Measurements from ENCODE around the gene FBXO42. TPM values are rescaled to one million over a fixed set of nuclear protein-coding genes. Genes with fewer than 3 reads are reported as not detected.

The FBXO42 gene
- total RNA-seq (2014; rRNA removed; shearing (Covaris generic); ENCODE audit: low replicate concordance) = 14.1 and 19.2 TPM in 2 replicates

DNA sequence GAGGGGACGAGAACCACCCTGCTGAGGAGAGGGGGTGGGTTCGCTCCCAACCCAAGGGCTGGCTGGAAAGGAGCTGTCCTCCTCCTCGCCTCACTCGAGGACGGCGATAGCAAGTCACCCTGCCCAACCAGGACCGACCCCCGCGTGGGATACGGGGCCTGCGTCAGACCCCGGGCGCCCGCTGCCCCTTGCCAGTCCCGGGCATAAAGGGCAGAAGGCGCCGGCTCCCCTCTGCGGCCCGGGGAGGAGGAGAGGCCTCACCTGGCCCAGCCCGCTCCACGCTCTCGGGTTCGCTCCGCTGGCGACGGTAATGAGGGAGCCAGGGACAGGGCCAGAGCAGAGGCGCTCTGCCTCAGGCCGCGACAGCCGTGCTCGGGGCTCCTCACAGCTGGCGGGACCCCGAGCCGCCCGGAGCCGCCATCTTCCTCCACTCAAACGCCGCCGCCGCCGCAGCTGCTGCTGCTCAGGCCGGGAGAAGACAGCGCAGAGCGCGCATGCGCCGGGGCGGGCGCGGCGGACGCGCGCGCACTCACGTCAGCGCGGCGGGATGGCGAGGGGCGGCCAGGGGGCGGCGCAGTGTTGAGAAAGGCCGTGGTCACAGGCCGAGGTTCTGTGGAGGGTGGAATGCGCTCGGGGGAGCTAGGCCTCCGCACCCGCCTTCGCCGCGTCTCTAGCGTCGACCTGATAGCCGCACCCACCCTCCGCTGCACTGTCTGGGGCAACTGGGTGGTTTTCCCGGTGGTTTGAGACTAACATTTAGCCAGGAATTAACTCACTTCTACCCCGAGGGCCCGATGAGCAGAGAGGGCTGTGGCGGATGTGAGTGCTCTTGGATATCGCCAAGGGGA is at the start of gene FBXO42:
Gene FBXO42 (minus strand): TSS at position 487 of the 848 bp plus-strand sequence. CDS start 37,062 bp downstream, outside the sequence.
- H3K4me3 ChIP-seq = peak within 1 kb of the TSS; percentile 98
- no peaks in the 10 kb centered on the region for H3K27me3 ChIP-seq
- H3K36me3 ChIP-seq = no peaks in the 10 kb centered on the region
- H3K9me3 ChIP-seq = no peaks in the 10 kb centered on the region
- peak; percentile 91 for DNase-seq

DNA sequence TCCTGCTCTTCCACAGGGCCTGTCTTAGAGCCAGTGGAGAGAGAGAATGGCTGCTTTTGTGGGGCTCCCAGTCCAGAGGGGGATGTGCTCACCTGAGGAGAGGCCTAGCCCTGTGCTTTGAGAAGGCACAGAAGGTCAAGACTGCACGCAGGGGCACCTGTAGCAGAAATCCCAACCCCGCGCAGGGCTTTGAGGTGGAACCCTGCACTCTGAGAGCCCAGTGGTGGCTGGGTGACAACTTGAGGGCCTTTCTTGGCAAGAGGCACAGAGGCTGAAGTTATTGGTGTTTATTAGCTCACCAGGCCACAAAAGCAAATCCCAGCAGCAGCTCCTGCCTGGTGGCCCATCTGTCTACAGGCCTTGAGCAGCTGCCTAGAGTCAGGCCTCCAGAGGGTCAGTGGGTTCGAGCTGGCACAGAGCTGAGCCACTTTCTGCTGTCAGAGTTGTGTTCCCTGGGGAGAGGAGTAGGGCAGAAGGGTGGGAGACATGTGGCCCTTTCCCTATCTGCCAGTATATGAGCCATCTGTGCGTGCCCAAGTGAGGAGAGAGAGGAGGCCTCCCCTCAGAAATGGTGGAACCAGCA is 46.2 kb upstream of the FBXO42 start:
- no peaks in the 10 kb centered on the region for H3K27me3 ChIP-seq
- no peak overlapping the region for H3K4me3 ChIP-seq
- no peak for DNase-seq
- H3K9me3 ChIP-seq = no peaks in the 10 kb centered on the region
- H3K36me3 ChIP-seq = peaks cover 44% of the 10 kb centered on the region

DNA sequence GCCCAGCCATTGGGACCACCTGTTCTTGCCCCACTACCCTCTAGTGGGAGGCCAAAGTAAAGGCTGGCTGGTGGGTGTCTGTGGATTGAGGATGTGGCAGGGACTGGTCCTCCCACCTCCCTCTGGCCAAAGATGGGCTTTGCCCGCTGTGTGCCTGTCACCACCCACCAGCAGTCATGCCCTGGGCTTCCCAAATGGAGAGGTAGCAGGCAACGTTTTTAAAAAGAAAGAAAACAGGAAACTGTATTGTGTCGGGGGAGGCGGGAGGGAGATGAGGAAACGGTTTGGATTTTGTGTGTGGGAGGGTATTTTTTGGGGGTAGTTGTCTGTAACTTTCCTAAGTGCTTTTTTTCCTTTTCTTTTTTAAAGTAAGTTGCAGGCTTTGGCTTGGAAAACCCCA is 44.8 kb upstream of the FBXO42 start:
- Histone ChIP-seq H3K4me3 (no peak overlapping the region), H3K27me3 (no peaks in the 10 kb centered on the region), H3K9me3 (no peaks in the 10 kb centered on the region), H3K36me3 (peaks cover 54% of the 10 kb centered on the region)
- DNase-seq = no peak

DNA sequence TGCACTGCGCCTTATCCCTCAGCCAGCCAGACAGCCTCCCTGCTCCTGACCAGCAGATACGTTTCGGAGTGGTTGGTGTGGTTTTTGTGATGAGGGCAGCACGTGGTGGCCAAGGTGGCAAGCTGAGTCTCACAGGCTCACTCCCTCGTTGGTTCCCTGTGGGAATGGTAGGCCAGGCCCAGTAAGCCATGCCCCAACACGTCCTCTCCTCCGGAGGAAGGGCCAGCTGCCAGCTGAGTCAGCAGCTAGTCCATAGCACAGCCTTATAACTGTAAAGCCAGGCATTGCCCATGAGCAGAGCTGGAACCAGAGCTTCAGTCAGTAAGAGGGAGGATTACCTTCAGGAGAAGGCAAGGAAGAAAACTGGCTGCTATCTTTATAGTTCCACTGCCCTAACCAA is 44.3 kb upstream of the FBXO42 start:
- peak; percentile 98 for DNase-seq
- Histone ChIP-seq H3K36me3 (peaks cover 54% of the 10 kb centered on the region), H3K27me3 (no peaks in the 10 kb centered on the region), H3K4me3 (no peak overlapping the region), H3K9me3 (no peaks in the 10 kb centered on the region)

DNA sequence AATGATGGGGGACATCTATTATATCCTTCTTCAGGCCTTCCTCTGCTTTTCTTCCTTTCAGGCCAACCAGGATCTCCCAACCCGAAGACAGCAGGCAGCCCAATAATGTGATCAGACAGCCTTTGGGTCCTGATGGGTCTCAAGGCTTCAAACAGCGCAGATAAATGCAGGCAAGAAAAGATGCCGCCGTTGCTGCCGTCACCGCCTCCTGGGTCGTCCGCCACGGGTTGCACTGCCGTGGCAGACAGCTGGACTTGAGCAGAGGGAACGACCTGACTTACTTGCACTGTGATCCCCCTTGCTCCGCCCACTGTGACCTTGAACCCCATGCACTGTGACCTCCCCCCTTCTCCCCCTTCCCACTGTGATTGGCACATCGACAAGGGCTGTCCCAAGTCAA is 42.7 kb upstream of the FBXO42 start:
- DNase-seq = no peak
- Histone ChIP-seq H3K27me3 (no peaks in the 10 kb centered on the region), H3K36me3 (peaks cover 54% of the 10 kb centered on the region), H3K9me3 (no peaks in the 10 kb centered on the region), H3K4me3 (no peak overlapping the region)

DNA sequence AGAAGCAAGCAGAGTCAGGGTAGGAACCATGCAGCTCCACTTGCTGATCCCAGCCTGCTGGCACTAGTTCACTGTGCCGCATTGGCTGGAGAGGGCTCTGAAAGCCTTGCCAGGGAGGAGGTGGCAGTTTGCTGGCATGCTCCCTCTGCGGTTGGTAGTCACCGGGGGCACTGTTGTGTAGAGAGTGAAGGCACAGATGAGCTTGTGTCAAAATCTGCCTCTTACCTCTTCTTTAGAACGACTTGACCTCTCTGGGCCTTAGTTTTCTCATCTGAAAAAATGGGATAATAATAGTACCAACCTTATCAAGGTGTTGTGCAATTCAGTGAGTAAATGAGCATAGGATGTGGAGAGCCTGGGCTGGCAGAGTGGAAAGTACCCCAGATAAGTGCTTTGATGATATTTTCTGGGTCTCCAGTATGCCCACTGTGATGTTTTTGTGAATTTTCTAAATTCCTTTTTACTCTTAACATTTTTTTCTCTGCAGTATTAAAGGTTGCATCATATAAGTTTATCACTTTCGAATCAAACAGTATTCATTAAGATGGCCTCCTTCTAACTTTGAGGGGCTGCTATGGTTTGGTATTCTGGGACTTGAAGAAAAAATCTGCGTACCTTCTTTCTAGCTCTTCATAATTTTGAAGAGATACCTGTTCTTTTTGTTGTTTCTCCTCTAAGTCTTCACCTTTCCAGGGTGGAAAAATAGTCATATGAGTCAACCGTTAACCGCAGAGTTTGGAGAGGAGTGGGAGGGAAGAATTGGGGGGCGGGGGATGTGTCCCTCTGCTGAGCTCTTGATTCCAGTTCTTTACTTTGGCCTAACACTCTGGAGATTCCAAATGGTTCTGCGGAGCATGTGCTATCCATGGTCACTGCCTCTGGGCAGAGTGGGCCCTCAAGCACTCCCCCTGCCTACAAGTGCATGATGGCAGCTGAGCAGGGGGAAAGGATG is 41.6 kb upstream of the FBXO42 start:
- peak; percentile 62 for DNase-seq
- Histone ChIP-seq H3K27me3 (no peaks in the 10 kb centered on the region), H3K9me3 (no peaks in the 10 kb centered on the region), H3K4me3 (no peak overlapping the region), H3K36me3 (peaks cover 51% of the 10 kb centered on the region)

DNA sequence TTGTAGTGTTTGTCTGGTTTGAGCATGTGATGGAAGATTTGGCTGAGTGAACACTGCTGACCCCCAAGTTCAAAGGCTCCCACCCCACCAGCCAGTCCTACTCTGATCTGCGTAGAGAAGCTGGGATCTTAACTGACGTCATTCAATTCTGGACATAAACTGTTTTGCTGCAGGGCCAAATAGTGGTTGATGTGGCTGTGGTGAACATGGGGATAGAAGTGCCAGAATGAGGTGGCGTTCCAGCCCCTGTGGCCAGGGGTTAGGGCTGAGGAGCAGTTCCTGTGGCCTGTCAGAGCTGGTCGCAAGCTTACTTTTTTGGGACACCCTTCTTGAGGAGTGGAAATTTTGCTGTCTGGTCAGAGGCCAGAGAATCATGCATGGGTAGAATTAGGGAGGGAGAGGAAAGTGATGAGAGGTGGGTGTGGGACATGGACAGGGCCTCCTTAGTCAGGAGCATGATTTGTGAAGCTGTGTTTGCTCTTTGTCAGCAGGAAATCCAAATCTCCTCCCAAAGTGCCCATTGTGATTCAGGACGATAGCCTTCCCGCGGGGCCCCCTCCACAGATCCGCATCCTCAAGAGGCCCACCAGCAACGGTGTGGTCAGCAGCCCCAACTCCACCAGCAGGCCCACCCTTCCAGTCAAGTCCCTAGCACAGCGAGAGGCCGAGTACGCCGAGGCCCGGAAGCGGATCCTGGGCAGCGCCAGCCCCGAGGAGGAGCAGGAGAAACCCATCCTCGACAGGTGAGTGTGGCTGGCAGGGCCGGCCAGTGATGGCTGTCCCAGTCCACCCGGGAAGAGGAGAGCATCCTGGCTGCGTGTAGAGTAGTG is 40.7 kb upstream of the FBXO42 start:
- Histone ChIP-seq H3K9me3 (no peaks in the 10 kb centered on the region), H3K4me3 (no peak overlapping the region), H3K27me3 (no peaks in the 10 kb centered on the region), H3K36me3 (peaks cover 44% of the 10 kb centered on the region)
- no peak for DNase-seq

DNA sequence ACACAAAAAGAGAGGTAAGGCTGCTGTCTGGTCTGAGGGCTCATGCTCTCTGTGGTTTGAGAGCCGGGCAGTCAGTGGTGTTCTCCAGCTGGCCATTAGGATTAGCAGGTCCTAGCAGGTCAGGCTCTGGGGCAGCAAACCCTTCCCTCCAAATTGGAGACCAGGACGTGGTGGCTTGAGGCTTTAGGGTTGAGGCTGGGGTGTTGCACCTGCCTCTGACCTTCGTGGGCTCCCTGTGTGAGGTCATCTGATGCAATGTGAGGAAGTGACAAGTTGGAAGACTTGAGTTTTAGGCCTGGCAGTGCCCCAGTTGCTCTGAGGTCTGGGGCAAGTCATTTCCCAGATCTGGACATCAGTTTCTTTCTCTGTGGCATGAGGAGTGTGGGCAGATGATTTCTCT is 39.1 kb upstream of the FBXO42 start:
- no peak for DNase-seq
- no peak overlapping the region for H3K4me3 ChIP-seq
- no peaks in the 10 kb centered on the region for H3K27me3 ChIP-seq
- H3K9me3 ChIP-seq = no peaks in the 10 kb centered on the region
- peaks cover 31% of the 10 kb centered on the region for H3K36me3 ChIP-seq

DNA sequence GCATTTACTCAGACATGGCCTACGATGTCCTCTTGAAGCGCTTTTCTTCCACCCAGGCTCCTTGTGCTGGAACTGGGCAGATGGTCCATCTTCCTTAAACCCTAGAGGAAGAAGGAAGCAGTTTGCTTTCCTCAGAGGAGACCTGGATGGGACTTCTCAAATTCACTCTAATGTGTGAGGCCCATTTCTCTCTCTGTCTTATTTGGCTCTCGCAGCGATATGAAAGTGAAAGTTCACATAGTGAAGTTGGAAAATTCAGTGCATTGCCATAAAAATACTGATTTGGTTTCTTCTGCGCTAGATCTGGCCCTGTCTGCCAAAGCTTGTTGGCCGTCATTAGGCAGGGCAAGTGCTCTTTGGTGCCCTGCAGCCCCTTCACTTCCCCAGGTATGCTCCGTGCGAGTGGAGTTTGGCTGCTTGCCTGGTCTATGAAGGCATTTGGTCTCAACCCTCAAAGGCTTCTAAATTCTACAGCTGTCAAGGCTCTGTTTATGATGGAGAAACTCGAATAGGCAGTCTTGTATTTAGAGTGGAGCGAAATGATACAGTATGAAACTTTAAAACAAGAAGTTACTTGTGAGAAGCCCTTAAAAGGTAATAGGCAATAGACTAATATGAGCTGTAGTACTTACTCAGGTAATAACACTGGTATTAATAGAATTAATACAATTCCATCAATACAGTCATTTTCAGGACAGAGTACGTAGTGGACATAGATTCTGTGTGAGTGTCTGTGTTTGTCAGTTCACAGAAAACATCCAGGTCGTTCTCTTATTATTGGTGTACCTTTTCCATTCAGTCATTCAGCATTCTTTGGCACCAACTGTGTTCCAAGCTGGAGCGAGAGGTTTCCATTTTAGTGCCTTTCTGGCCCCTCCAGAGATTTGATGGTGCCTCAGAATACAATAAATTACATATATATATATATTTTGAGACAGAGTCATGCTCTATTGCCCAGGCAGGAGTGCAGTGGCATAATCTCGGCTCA is 35.2 kb upstream of the FBXO42 start:
- Histone ChIP-seq H3K9me3 (no peaks in the 10 kb centered on the region), H3K4me3 (peak overlapping the region; percentile 25), H3K36me3 (peaks cover 9% of the 10 kb centered on the region), H3K27me3 (no peaks in the 10 kb centered on the region)
- no peak for DNase-seq

DNA sequence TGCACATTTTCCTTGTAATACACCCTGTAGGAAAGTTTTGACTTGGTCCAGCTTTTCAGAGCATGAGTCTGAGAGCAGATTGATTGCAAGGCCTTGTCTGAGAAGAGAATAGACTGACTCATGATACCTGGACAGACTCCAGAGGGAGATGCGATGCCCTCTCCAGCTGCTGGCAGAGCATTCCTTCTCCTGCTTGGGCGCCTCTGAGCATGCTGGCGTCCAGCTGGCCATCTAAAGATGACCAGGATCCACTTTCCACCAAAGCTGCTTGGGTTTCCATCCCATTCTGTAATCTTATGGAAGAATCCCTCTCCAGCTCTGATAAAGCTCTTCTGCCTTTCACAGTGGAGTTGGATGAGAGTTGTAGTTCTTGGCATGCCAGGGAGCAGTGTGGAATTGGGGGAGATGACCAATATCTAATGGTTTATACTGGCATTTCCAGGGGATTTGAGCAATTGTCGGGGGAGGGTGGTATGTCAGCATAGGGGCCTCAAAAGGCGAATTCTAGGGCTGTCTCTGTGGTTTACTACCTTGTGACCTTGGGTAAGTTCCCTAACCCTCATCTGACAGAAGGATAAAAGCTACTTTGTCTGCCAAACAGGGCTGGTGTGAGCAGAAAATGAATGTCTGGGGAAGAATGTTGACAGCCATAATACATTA is 34.3 kb upstream of the FBXO42 start:
- peaks cover 7% of the 10 kb centered on the region for H3K36me3 ChIP-seq
- peak; percentile 91 for DNase-seq
- no peaks in the 10 kb centered on the region for H3K9me3 ChIP-seq
- H3K4me3 ChIP-seq = peak overlapping the region; percentile 25; the same call in 1 of the 2 replicates
- no peaks in the 10 kb centered on the region for H3K27me3 ChIP-seq

DNA sequence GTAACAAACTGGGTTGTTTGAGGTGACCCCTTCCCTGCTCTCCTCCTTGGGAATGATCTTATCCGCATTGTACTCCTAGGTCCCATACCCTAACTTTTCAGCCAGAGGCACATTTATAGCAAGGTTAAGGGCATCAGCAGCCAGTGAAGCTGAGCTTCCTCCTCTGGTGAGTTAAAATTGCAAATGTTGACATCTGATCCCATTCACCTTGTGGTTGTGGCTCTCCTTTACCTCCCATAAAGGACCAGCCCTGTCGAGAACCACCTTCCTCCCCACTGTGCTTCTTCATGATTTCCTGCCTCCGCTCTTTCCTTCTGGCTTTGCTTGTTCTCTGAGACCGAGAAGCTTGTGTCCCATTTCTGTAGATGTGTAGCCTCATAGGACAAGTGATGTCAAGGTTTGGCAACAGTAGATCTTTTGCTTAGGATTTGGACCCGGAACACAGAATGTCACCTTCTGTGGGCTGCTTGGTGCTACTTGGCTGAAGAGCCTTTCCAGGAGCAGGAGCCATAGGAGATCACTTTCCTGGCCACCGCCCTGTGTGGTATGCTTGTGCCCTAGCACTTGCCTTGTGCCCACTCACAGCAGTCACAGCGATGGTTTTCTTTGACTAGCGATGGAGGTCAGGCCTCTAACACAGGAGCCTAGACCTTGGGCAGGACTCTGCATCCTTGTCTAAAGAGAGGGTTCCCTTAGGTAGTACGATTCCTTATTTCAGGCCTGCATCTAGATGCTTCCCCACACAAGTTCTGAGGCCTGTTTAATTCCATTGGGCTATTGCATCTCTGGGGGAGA is 33.6 kb upstream of the FBXO42 start:
- Histone ChIP-seq H3K27me3 (no peaks in the 10 kb centered on the region), H3K4me3 (no peak overlapping the region), H3K36me3 (peaks cover 7% of the 10 kb centered on the region), H3K9me3 (no peaks in the 10 kb centered on the region)
- DNase-seq = no peak

DNA sequence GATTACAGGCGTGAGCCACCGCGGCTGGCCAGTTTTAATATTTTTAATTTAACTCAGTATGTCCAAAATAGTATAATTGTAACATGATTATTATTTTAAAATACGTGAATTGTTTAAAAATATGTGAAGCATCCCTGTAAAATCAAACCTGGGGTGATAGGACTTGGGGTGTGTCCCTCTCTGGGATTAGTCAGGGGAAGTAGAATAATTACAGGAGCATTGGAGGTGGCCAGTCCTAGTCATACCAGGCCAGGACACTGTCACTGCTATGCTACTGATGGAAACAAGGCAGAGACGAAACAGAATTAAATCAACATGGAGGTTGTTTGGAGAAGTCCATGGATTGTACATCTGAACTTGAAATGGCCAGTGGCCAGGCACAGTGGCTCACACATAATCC is 31.6 kb upstream of the FBXO42 start:
- Histone ChIP-seq H3K36me3 (peaks cover 7% of the 10 kb centered on the region), H3K27me3 (no peaks in the 10 kb centered on the region), H3K4me3 (no peak overlapping the region), H3K9me3 (no peaks in the 10 kb centered on the region)
- no peak for DNase-seq

DNA sequence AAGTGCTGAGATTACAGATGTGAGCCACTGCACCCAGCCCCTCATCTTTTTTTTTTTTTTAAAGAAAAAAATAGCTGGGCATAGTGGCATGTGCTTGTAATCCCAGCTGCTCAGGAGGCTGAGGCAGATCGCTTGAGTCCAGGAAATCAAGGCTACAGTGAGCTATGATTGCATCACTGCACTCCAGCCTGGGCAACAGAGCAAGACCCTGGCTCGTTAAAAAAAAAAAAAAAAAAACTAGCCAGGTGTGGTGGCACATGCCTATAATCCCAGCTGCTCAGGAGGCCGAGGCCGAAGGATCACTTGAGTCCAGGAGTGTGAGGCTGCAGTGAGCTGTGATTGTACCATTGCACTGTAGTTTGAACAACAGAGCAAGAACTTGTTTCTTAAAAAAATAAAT is 28.6 kb upstream of the FBXO42 start:
- H3K9me3 ChIP-seq = no peaks in the 10 kb centered on the region
- DNase-seq = no peak
- H3K27me3 ChIP-seq = no peaks in the 10 kb centered on the region
- H3K36me3 ChIP-seq = peaks cover 7% of the 10 kb centered on the region
- H3K4me3 ChIP-seq = no peak overlapping the region

DNA sequence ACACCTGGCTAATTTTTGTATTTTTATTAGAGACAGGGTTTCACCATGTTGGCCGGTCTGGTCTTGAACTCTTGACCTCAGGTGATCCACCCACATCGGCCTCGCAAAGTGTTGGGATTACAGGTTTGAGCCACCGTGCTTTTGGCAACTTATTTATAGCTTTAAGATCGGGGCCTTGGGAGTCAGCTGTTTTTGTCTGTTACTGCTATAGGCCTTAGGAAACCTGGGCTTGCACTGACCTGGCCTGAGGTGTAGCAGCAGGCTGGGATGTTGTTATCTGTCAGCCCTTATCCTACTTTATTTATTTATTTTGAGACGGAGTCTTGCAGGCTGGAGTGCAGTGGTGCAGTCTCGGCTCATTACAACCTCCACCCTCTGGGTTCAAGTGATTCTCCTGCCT is 26.2 kb upstream of the FBXO42 start:
- Histone ChIP-seq H3K4me3 (no peak overlapping the region), H3K9me3 (no peaks in the 10 kb centered on the region), H3K27me3 (no peaks in the 10 kb centered on the region), H3K36me3 (peaks cover 16% of the 10 kb centered on the region)
- no peak for DNase-seq
